Mesothelial cell of epicardium (in vitro differentiated cells): ENCODE measurements around the gene MYBPC1. TPM values are rescaled to one million over a fixed set of nuclear protein-coding genes. Genes with fewer than 3 reads are reported as not detected.

Source experiments
- DNase-seq, 2 experiments: peaks; one replicate each; pipeline ENCODE4 v3.0.0; 2021; ENCODE audit warnings: low spot score in 2 of 2; ENCODE audit not compliant: unreplicated experiment in 2 of 2
- H3K27ac Mint-ChIP-seq: 2 replicates; pipeline ENCODE4 v1.8.0; 2021; ENCODE audit warnings: mixed read lengths
- H3K27me3 Mint-ChIP-seq: 2 replicates; pipeline ENCODE4 v1.8.0; 2021; ENCODE audit warnings: low read depth, mixed read lengths
- H3K36me3 Mint-ChIP-seq: 2 replicates; pipeline ENCODE4 v1.8.0; 2021; ENCODE audit warnings: mixed read lengths
- H3K4me1 Mint-ChIP-seq: 2 replicates; pipeline ENCODE4 v1.8.0; 2021; ENCODE audit warnings: mixed read lengths
- H3K4me3 Mint-ChIP-seq: 2 replicates; pipeline ENCODE4 v1.8.0; 2021; ENCODE audit warnings: mild to moderate bottlenecking, moderate library complexity, mixed read lengths
- H3K9me3 Mint-ChIP-seq: 2 replicates; pipeline ENCODE4 v1.8.0; 2021; ENCODE audit warnings: mixed read lengths
- CTCF ChIP-seq: fragments of 200-600 bp; sonication (generic); IDR thresholded peaks from one replicate; pipeline ENCODE4 v1.5.0; 2021; ENCODE audit warnings: antibody characterized with exemption; ENCODE audit not compliant: unreplicated experiment
- total RNA-seq: library from RNA; stranded (reverse); gene quantifications from 3 replicates; pipeline ENCODE4 v1.2.1, GENCODE V29; 2021

MYBPC1 gene
- total RNA-seq, 1 donor from 2014 or later, result not detected

GRCh38 chr12:101564912-101565311 lies 29.9 kb upstream of the MYBPC1 start:
- no peak for DNase-seq
- no peak for TF ChIP-seq CTCF
- H3K9me3 Mint-ChIP-seq, result no peaks in the 10 kb centered on the region
- no peaks in the 10 kb centered on the region for H3K4me1 Mint-ChIP-seq
- H3K36me3 Mint-ChIP-seq, result no peaks in the 10 kb centered on the region
- peaks cover 28% of the 10 kb centered on the region for H3K27me3 Mint-ChIP-seq
- no peak overlapping the region for H3K4me3 Mint-ChIP-seq
- no peak overlapping the region for H3K27ac Mint-ChIP-seq

- H3K4me3 Mint-ChIP-seq, result no peak overlapping the region
- no peaks in the 10 kb centered on the region for H3K36me3 Mint-ChIP-seq
- H3K27ac Mint-ChIP-seq, result no peak overlapping the region
- DNase-seq, result no peak
- H3K27me3 Mint-ChIP-seq, result peaks cover 28% of the 10 kb centered on the region
- H3K9me3 Mint-ChIP-seq, result no peaks in the 10 kb centered on the region
- TF ChIP-seq CTCF, result no peak
- peaks cover 6% of the 10 kb centered on the region for H3K4me1 Mint-ChIP-seq
Observed at GRCh38 chr12:101566318-101566717, 28.5 kb upstream of the MYBPC1 start.

- H3K9me3 Mint-ChIP-seq, result no peaks in the 10 kb centered on the region
- no peak for DNase-seq
- no peak overlapping the region for H3K4me3 Mint-ChIP-seq
- no peaks in the 10 kb centered on the region for H3K36me3 Mint-ChIP-seq
- H3K27me3 Mint-ChIP-seq, result peaks cover 28% of the 10 kb centered on the region
- peaks cover 6% of the 10 kb centered on the region for H3K4me1 Mint-ChIP-seq
- no peak for TF ChIP-seq CTCF
- no peak overlapping the region for H3K27ac Mint-ChIP-seq
Observed at GRCh38 chr12:101567918-101568317, 26.9 kb upstream of the MYBPC1 start.

GRCh38 chr12:101570047-101570446 lies 24.7 kb upstream of the MYBPC1 start:
- Mint-ChIP-seq H3K9me3 (no peaks in the 10 kb centered on the region), H3K27ac (peak overlapping the region; percentile 7), H3K4me1 (peaks cover 6% of the 10 kb centered on the region), H3K36me3 (no peaks in the 10 kb centered on the region), H3K27me3 (peaks cover 21% of the 10 kb centered on the region), H3K4me3 (no peak overlapping the region)
- DNase-seq, result no peak
- no peak for TF ChIP-seq CTCF

- no peak for TF ChIP-seq CTCF
- Mint-ChIP-seq H3K36me3 (no peaks in the 10 kb centered on the region), H3K4me1 (peaks cover 6% of the 10 kb centered on the region), H3K4me3 (no peak overlapping the region), H3K27me3 (peaks cover 16% of the 10 kb centered on the region), H3K9me3 (no peaks in the 10 kb centered on the region), H3K27ac (no peak overlapping the region)
- no peak for DNase-seq
Observed at GRCh38 chr12:101571105-101571504, 23.7 kb upstream of the MYBPC1 start.

GRCh38 chr12:101573743-101574142 lies 21.0 kb upstream of the MYBPC1 start:
- no peak overlapping the region for H3K27ac Mint-ChIP-seq
- no peak overlapping the region for H3K4me3 Mint-ChIP-seq
- H3K27me3 Mint-ChIP-seq, result peaks cover 3% of the 10 kb centered on the region
- no peaks in the 10 kb centered on the region for H3K36me3 Mint-ChIP-seq
- no peak for DNase-seq
- peaks cover 6% of the 10 kb centered on the region for H3K4me1 Mint-ChIP-seq
- H3K9me3 Mint-ChIP-seq, result no peaks in the 10 kb centered on the region
- TF ChIP-seq CTCF, result no peak
